ENCODE data around the gene NFIA. TPM values are rescaled to one million over a fixed set of nuclear protein-coding genes. Genes with fewer than 3 reads are reported as not detected.
A peak's percentile ranks its signal among the peaks of the same experiment; 100 is the strongest.

The NFIA gene
- total and polyA plus RNA-seq, 12 donors: 11.2 to 117 (median 92.5) TPM

DNA sequence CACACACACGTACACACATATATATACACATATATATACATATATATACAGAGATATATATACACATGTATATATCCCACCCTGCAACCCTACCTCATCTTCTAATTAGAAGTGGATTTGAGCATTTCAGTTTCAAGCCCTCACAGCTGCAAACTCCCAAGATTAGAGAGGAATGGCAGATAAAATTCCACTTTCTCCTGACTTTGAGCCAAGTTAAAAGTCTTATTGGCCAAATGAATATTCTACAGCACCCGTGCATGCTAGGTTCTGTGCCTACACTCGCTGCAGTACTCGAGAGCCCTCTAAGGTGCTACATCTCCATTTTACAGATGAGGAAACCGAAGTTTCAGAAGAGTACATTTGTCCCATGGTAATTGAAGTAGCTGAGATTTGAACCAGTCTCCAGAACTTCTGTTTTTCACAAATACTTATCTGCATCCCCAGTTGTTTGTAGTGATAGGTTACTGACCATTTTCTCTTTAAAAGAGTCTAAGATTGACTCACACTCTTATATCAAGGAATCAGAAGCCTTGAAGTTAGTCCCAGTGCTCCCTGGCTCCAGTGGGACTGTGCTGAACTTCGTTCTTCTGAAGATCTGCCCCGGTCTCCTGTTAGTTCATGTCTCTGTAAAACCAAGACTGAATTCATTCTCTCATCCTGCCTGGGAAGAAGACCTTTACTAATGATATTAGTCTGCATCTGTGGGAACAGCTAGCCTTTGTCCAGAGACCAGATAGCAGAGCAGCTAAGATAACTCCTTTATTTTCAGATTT, 350.4 kb downstream of the NFIA start:
- peak overlapping the region in 8 of 10 donors; percentile 23 to 80 (median 49) for H3K27ac ChIP-seq
- WGBS, 2 donors: 51 to 62% methylated on average over 7 of the region's 7 CpGs
- H3K4me3 ChIP-seq: no peak overlapping the region
- intact Hi-C loops (cut with DNase I): no loop called here
- no peaks in the 10 kb centered on the region for H3K27me3 ChIP-seq
- peaks cover 4 to 59% (median 53%) of the 10 kb centered on the region in 9 donors for H3K4me1 ChIP-seq
- TF ChIP-seq, protein P1, sequence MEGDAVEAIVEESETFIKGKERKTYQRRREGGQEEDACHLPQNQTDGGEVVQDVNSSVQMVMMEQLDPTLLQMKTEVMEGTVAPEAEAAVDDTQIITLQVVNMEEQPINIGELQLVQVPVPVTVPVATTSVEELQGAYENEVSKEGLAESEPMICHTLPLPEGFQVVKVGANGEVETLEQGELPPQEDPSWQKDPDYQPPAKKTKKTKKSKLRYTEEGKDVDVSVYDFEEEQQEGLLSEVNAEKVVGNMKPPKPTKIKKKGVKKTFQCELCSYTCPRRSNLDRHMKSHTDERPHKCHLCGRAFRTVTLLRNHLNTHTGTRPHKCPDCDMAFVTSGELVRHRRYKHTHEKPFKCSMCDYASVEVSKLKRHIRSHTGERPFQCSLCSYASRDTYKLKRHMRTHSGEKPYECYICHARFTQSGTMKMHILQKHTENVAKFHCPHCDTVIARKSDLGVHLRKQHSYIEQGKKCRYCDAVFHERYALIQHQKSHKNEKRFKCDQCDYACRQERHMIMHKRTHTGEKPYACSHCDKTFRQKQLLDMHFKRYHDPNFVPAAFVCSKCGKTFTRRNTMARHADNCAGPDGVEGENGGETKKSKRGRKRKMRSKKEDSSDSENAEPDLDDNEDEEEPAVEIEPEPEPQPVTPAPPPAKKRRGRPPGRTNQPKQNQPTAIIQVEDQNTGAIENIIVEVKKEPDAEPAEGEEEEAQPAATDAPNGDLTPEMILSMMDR (IDR thresholded peaks at IDR 0.05): no peak
- DNase-seq: no peak
- H3K36me3 ChIP-seq: no peaks in the 10 kb centered on the region
- H3K9me3 ChIP-seq: no peaks in the 10 kb centered on the region
- peak in 5 of 8 donors; percentile 12 to 52 (median 29) for ATAC-seq

DNA sequence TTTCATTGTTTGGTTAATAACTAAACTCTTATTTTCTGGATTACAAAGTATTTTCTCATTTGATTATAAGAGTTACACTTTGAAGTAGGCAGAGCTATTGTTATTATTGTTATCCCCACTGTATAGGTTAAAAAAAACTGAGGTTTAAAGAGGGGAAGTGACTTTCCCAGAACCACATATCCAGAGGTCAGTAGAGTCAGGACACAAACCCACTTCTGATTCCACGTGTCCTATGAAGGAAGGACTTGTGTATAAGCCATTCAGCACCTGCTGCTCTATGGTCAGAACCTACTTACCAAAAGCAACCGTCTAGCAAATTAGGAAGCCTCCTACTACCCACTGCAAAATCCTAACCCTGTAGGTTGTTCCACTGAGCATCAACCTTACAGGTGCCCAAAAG, 351.3 kb downstream of the NFIA start:
- intact Hi-C loops (cut with DNase I): no loop called here
- ATAC-seq: no peak
- WGBS, 2 donors: 51 to 58% methylated on average over 2 of the region's 2 CpGs

DNA sequence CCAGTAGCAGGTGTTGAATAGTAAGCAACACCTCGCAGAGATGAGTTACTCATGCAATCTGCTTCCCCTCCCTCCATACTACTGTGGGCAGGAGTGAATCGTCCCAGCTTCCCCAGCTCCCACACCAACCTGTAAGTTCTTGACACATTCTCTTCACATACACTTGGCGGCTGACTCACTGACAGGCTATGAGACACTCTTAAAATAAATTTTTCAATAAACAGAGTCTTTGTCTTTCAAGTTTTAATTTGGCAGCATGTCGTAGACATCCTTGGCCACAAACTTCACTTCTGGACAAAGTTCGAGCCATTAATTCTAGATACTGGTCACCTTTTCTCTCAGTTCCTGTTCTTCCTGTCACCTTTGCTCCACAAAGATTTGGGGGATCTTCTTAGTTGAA, 351.9 kb downstream of the NFIA start:
- Histone ChIP-seq H3K4me1 (peaks cover 4 to 65% (median 53%) of the 10 kb centered on the region in 9 donors), H3K4me3 (no peak overlapping the region), H3K36me3 (peaks cover 0 to under 1% (median 0%) of the 10 kb centered on the region in 9 donors), H3K9me3 (no peaks in the 10 kb centered on the region), H3K27me3 (no peaks in the 10 kb centered on the region), H3K27ac (peak overlapping the region in 8 of 10 donors; percentile 28 to 80 (median 56))
- intact Hi-C loops (cut with DNase I): no loop called here
- DNase-seq: no peak
- peak in 3 of 8 donors; percentile 30 to 51 (median 35) for ATAC-seq
- TF ChIP-seq, protein P1 (IDR thresholded peaks at IDR 0.05): no peak
- 64 to 70% methylated on average over 5 of the region's 5 CpGs for WGBS, 2 donors

More for the DNA sequence above, 351.3 kb downstream of the NFIA start:
- no peak for DNase-seq
- H3K27ac ChIP-seq: peak overlapping the region in 9 of 10 donors; percentile 23 to 80 (median 51)
- H3K36me3 ChIP-seq: no peaks in the 10 kb centered on the region
- H3K27me3 ChIP-seq: no peaks in the 10 kb centered on the region
- H3K4me1 ChIP-seq: peaks cover 4 to 65% (median 53%) of the 10 kb centered on the region in 9 donors
- TF ChIP-seq, protein P1 (IDR thresholded peaks at IDR 0.05): no peak
- H3K4me3 ChIP-seq: no peak overlapping the region
- no peaks in the 10 kb centered on the region for H3K9me3 ChIP-seq

DNA sequence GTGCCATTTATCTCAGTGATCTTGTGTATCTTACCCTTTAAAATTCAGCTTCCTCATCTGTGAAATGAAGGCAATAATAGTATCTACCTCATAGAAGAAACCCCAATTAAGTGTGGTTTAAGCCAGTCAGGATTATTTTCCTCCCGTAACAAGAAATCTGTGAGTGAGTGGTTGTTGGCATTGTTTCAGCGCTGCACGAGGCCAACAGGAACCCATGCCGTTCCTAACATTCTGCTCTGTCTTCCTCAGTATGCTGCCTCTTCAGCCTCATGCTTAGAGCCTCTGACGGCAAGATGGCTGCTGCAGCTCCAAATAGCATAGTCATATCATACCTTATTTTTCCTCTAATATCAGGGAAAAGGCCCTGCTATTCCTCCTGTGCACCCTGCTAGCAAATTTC, 352.9 kb downstream of the NFIA start:
- Histone ChIP-seq H3K9me3 (no peaks in the 10 kb centered on the region), H3K27me3 (no peaks in the 10 kb centered on the region), H3K4me3 (no peak overlapping the region), H3K27ac (peak overlapping the region in 6 of 10 donors; percentile 41 to 80 (median 72)), H3K4me1 (peaks cover 4 to 65% (median 53%) of the 10 kb centered on the region in 9 donors), H3K36me3 (peaks cover 0 to 7% (median 0%) of the 10 kb centered on the region in 9 donors)
- ATAC-seq: no peak
- intact Hi-C loops (cut with DNase I): loop anchor here in 2 of 10 donors (5.0 kb wide), 2 partner anchors 58 to 353 kb away; partner anchors contain the start of gene NFIA (in 1 of the 2)
- 37 to 39% methylated on average over 5 of the region's 5 CpGs for WGBS, 2 donors
- no peak for DNase-seq
- TF ChIP-seq, protein P1 (IDR thresholded peaks at IDR 0.05): no peak
